SK-N-SH (cell line): ENCODE data around the gene RASL10B. TPM values are rescaled to one million over a fixed set of nuclear protein-coding genes. Genes with fewer than 3 reads are reported as not detected.

Experiments
- CTCF ChIA-PET: fragments of 300-600, 350-600 bp; formaldehyde crosslinking; extraction: SDS; loops from one replicate; lab custom pipeline; 2021; lab: Yijun Ruan, JAX
- POLR2A ChIA-PET: fragments of 350-600 bp; sonication (Branson Sonifier 250); formaldehyde crosslinking; extraction: SDS; loops from one replicate; lab custom pipeline; 2020; ENCODE audit warnings: antibody characterized with exemption, inconsistent platforms; lab: Yijun Ruan, JAX
- DNase-seq: peaks from one replicate; pipeline ENCODE4 v3.0.0; 2012
- H2AFZ ChIP-seq: fragments of 200-600 bp; sonication (generic); 2 replicates; pipeline ENCODE4 v1.8.1; 2016; ENCODE audit warnings: antibody characterized with exemption, mild to moderate bottlenecking, low read depth
- H3F3A ChIP-seq: fragments of 200-600 bp; sonication (generic); replicated peaks from 2 replicates; pipeline ENCODE3; 2016; ENCODE audit warnings: antibody characterized with exemption, mild to moderate bottlenecking; ENCODE audit not compliant: insufficient read depth
- H3K27ac ChIP-seq, 2 experiments: fragments of 200-500 bp in 1 of 2; fragments of 200-600 bp in 1 of 2; sonication (Bioruptor generic) in 1 of 2; sonication (generic), shearing (Covaris generic) in 1 of 2; 2 replicates each; pipeline versions ENCODE4 v1.5.1 to v1.6.1; 2014 to 2016; ENCODE audit warnings: low read depth in 2 of 2, inconsistent platforms in 1 of 2, low read length in 1 of 2, mild to moderate bottlenecking in 1 of 2, mixed read lengths in 1 of 2
- H3K27me3 ChIP-seq: fragments of 200-600 bp; sonication (generic), shearing (Covaris generic); 2 replicates; pipeline ENCODE4 v1.6.1; 2016; ENCODE audit warnings: mixed run types; ENCODE audit not compliant: insufficient read depth
- H3K36me3 ChIP-seq, 2 experiments: fragments of 200-500 bp in 1 of 2; fragments of 200-600 bp in 1 of 2; sonication (Bioruptor generic) in 1 of 2; sonication (generic) in 1 of 2; replicated peaks in 1 of 2; 2 replicates each; pipeline versions ENCODE3 to v1.5.1; 2014 to 2016; ENCODE audit warnings: low read length in 1 of 2, mild to moderate bottlenecking in 1 of 2; ENCODE audit not compliant: insufficient read depth in 2 of 2, control insufficient read depth in 1 of 2
- H3K4me1 ChIP-seq, 2 experiments: fragments of 200-500 bp in 1 of 2; fragments of 200-600 bp in 1 of 2; sonication (Bioruptor generic) in 1 of 2; sonication (generic), shearing (Covaris generic) in 1 of 2; 2 replicates each; pipeline versions ENCODE4 v1.5.1 to v1.6.1; 2014 to 2016; ENCODE audit warnings: low read depth in 1 of 2, low read length in 1 of 2, mixed run types in 1 of 2; ENCODE audit not compliant: insufficient read depth in 2 of 2, control insufficient read depth in 1 of 2
- H3K4me2 ChIP-seq: fragments of 200-600 bp; sonication (generic), shearing (Covaris generic); 2 replicates; pipeline ENCODE4 v1.6.1; 2017; ENCODE audit warnings: mixed run types
- H3K4me3 ChIP-seq, 2 experiments: fragments of 200-500 bp in 1 of 2; fragments of 200-600 bp in 1 of 2; sonication (Bioruptor generic) in 1 of 2; sonication (generic), shearing (Covaris generic) in 1 of 2; 2 replicates each; pipeline versions ENCODE4 v1.5.1 to v1.8.1; 2014 to 2016; ENCODE audit warnings: low read depth in 2 of 2, inconsistent platforms in 1 of 2, low read length in 1 of 2, mild to moderate bottlenecking in 1 of 2, mixed read lengths in 1 of 2, moderate library complexity in 1 of 2
- H3K79me2 ChIP-seq: fragments of 200-600 bp; sonication (generic); 2 replicates; pipeline ENCODE4 v1.8.1; 2017; ENCODE audit warnings: mild to moderate bottlenecking; ENCODE audit not compliant: insufficient read depth
- H3K9ac ChIP-seq: fragments of 200-600 bp; sonication (generic); 2 replicates; pipeline ENCODE4 v1.6.1; 2017; ENCODE audit warnings: mixed run types
- H3K9me2 ChIP-seq: fragments of 200-600 bp; sonication (generic); 2 replicates; pipeline ENCODE4 v1.6.1; 2017; ENCODE audit warnings: mixed run types
- H3K9me3 ChIP-seq: fragments of 200-600 bp; sonication (generic); 2 replicates; pipeline ENCODE4 v1.6.1; 2017; ENCODE audit warnings: mixed run types, mild to moderate bottlenecking, moderate library complexity
- H4K20me1 ChIP-seq: fragments of 200-600 bp; sonication (generic); 2 replicates; pipeline ENCODE4 v1.6.1; 2017; ENCODE audit warnings: mild to moderate bottlenecking, mixed run types; ENCODE audit not compliant: insufficient read depth
- CHD2 ChIP-seq: fragments of 150-350 bp; IDR thresholded peaks from 2 replicates; pipeline ENCODE4 v1.6.1; 2018; ENCODE audit warnings: low read length; ENCODE audit not compliant: partially characterized antibody
- NFIC ChIP-seq: IDR thresholded peaks from 2 replicates; pipeline ENCODE4 v1.4.0; 2012; ENCODE audit warnings: borderline replicate concordance
- RCOR1 ChIP-seq: fragments of 150-350 bp; IDR thresholded peaks from 2 replicates; pipeline ENCODE4 v1.6.1; 2017; ENCODE audit warnings: antibody characterized with exemption, low read length
- SMC3 ChIP-seq: IDR thresholded peaks from 2 replicates; pipeline ENCODE4 v1.6.1; 2012; ENCODE audit warnings: low read depth, low read length, improper control_type of control experiment
- TAF1 ChIP-seq: IDR thresholded peaks from 2 replicates; pipeline ENCODE4 v1.6.1; 2012; ENCODE audit warnings: low read depth, mild to moderate bottlenecking, low read length, moderate library complexity, borderline replicate concordance
- TEAD4 ChIP-seq: IDR thresholded peaks from 2 replicates; pipeline ENCODE4 v1.4.0; 2012; ENCODE audit warnings: mild to moderate bottlenecking, borderline replicate concordance; ENCODE audit not compliant: insufficient read depth
- WGBS: methylation state at CpG from one replicate; pipeline ENCODE4 v1.1.6; 2017; ENCODE audit warnings: low lambda C conversion rate; 5-methylcytosine and 5-hydroxymethylcytosine counted together
- polyA plus RNA-seq, 3 experiments: library from polyadenylated mRNA; depleted of rRNA; stranded (reverse); fragments of >200 nt; gene quantifications; 2 replicates each; pipeline ENCODE4 v1.2.3, GENCODE V29; 2012
- TF ChIP-seq, protein P1 (sequence below): IDR thresholded peaks from 2 replicates; pipeline ENCODE4; 2012
- TF ChIP-seq, protein P2 (sequence below): IDR thresholded peaks from 2 replicates; pipeline ENCODE4 v1.6.1; 2012; ENCODE audit warnings: mild to moderate bottlenecking, low read depth, low read length, moderate library complexity
- TF ChIP-seq, protein P3 (sequence below): IDR thresholded peaks from 2 replicates; pipeline ENCODE4 v1.4.0; 2012; ENCODE audit warnings: low read depth, borderline replicate concordance

Gene RASL10B
- polyA plus RNA-seq, 1 of the 3 experiments (the other 2 are of a cell fraction), result 4.2 TPM

DNA sequence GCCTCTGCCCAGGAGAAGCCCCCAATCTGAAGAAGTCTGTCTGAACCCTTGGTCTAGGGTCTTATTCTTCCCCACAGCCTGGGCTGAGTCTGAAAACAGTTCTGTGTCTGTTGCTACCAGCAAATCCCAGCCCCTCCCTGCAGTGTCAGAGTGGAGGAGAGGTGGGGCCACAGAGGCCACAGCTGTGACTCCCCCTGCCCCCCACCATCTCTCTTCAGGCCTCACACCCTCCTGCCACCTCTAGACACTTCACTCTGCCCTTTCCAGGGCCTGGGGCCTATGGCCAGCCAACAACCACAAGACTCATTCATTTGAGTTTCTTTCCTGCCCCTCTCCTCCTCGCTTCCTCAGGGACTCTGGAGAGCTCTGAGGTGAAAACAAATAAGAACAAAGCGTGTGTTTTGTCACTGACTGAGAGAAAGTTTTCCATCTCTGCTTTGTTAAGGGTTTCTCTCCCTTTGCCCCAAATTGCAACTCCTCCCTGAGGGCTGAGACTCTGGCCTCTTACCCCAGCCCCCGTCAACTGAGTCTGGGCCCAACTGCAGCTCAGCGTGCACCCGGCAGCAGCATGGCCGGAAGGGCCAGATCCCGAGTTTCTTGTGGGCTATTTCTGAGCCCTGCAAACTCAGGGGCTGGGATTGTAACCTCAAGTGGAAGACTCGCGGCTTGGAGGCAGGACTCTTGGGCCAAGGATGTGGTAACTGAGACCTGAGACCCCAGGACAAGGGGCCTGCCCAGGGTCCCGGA lies 42.4 kb downstream of the RASL10B start:
- Histone ChIP-seq H3K4me3 (no peak overlapping the region), H3K4me2 (no peak overlapping the region), H4K20me1 (no peaks in the 10 kb centered on the region), H3K9me3 (no peaks in the 10 kb centered on the region), H3F3A (no peaks in the 10 kb centered on the region), H3K9ac (no peak overlapping the region), H3K79me2 (no peaks in the 10 kb centered on the region), H3K4me1 (peaks cover 0 to 26% of the 10 kb centered on the region in 2 experiments; a peak in 1 of 4 replicates), H3K27me3 (no peaks in the 10 kb centered on the region), H3K27ac (peak overlapping the region in 1 of 2 experiments; percentile 80; a peak in 2 of 4 replicates), H3K36me3 (no peaks in the 10 kb centered on the region), H3K9me2 (no peaks in the 10 kb centered on the region), H2AFZ (no peak overlapping the region)
- 71% methylated on average over 5 of the region's 10 CpGs for WGBS
- CTCF ChIA-PET, result interaction anchor here (0.9 to 31.2 kb wide), 8 partner anchors 8 to 34 kb away, joined by 3 to 809 read pairs (median 6); partner anchors contain the start of gene TAF15
- TF ChIP-seq TEAD4, result no peak
- no peak for DNase-seq
- POLR2A ChIA-PET, result interaction anchor here (1.0 kb wide), 1 partner anchor 26 kb away, joined by 3 read pairs; no protein-coding TSS in a partner anchor

DNA sequence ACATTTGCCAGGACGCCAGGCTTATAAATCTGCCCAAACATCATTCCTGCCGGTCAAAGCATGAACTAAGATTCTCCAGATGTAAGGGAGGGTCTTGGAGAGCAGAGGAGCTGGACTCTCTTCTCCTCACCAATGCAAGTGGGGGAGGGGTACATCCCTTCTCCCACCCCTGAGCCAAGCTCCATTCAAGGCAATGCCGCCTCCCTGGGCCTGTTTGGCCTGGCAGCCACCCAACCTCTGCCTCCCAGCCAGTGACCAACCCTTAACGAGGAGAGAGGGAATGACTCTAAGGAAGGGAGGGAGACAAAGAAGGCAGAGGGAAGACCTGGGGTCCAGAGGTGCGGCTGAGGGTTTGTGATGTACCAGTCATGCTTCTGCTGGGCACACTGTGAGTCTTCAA lies 43.1 kb downstream of the RASL10B start:
- peak overlapping the region in 1 of 2 experiments; percentile 80; a peak in 2 of 4 replicates for H3K27ac ChIP-seq
- no peak for TF ChIP-seq SMC3
- TF ChIP-seq NFIC, result 0 out of 2 replicates have a peak, but pooled peaks have one; percentile 7
- TF ChIP-seq, protein P1, sequence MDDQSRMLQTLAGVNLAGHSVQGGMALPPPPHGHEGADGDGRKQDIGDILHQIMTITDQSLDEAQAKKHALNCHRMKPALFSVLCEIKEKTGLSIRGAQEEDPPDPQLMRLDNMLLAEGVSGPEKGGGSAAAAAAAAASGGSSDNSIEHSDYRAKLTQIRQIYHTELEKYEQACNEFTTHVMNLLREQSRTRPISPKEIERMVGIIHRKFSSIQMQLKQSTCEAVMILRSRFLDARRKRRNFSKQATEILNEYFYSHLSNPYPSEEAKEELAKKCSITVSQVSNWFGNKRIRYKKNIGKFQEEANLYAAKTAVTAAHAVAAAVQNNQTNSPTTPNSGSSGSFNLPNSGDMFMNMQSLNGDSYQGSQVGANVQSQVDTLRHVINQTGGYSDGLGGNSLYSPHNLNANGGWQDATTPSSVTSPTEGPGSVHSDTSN, result no peak
- peak; percentile 22 for TF ChIP-seq CHD2
- no peaks in the 10 kb centered on the region for H3K79me2 ChIP-seq
- ChIA-PET POLR2A (interaction anchor here (0.6 to 1.0 kb wide), 2 partner anchors 15 to 25 kb away, joined by 3 read pairs; no protein-coding TSS in a partner anchor), CTCF (interaction anchor here (0.9 to 31.2 kb wide), 7 partner anchors 8 to 34 kb away, joined by 3 to 809 read pairs (median 6); partner anchors contain the start of gene TAF15)
- peaks cover 0 to 26% of the 10 kb centered on the region in 2 experiments; a peak in 1 of 4 replicates for H3K4me1 ChIP-seq
- DNase-seq, result peak; percentile 85
- H2AFZ ChIP-seq, result no peak overlapping the region; the same call in 1 of the 2 replicates
- no peak overlapping the region for H3K4me3 ChIP-seq
- no peaks in the 10 kb centered on the region for H3F3A ChIP-seq
- H3K9ac ChIP-seq, result no peak overlapping the region
- H3K27me3 ChIP-seq, result no peaks in the 10 kb centered on the region
- H3K36me3 ChIP-seq, result no peaks in the 10 kb centered on the region
- no peaks in the 10 kb centered on the region for H3K9me3 ChIP-seq
- no peaks in the 10 kb centered on the region for H4K20me1 ChIP-seq
- no peak overlapping the region for H3K4me2 ChIP-seq
- 56% methylated on average over 4 of the region's 5 CpGs for WGBS
- H3K9me2 ChIP-seq, result no peaks in the 10 kb centered on the region

DNA sequence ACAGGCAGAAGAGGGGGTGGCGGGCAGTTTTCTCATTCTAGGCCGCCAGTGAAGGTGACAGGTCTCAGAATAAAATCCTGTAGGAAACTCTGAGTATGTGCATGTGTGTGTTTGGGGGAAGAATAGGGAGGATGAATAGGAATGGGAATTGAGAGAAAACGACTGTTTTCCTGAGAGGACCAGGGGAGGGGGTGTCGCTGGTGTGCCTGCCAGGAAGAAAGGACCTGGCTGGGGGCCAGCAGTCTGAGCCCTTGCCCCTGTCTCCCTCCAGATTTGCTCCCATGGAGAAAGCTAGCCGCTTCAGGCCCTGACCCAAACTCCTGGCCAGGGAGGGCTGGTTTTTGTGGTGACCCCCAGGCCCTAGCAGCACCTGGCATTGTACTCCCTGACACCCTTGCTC lies 43.6 kb downstream of the RASL10B start:
- Histone ChIP-seq H3K9me3 (no peaks in the 10 kb centered on the region), H3F3A (no peaks in the 10 kb centered on the region), H3K9me2 (no peaks in the 10 kb centered on the region), H2AFZ (no peak overlapping the region; the same call in 1 of the 2 replicates), H4K20me1 (no peaks in the 10 kb centered on the region), H3K79me2 (no peaks in the 10 kb centered on the region), H3K4me1 (peaks cover 0 to 26% of the 10 kb centered on the region in 2 experiments; a peak in 1 of 4 replicates), H3K9ac (no peak overlapping the region), H3K4me2 (no peak overlapping the region), H3K4me3 (no peak overlapping the region), H3K36me3 (no peaks in the 10 kb centered on the region), H3K27ac (peak overlapping the region in 1 of 2 experiments; percentile 80; a peak in 2 of 4 replicates), H3K27me3 (no peaks in the 10 kb centered on the region)
- ChIA-PET CTCF (interaction anchor here (0.9 to 31.2 kb wide), 6 partner anchors 10 to 33 kb away, joined by 3 to 809 read pairs (median 8); partner anchors contain the start of gene TAF15), POLR2A (interaction anchor here (0.6 to 1.7 kb wide), 5 partner anchors 11 to 34 kb away, joined by 3 to 7 read pairs (median 4); partner anchors contain the start of gene TAF15)
- peak; percentile 69 for DNase-seq
- WGBS, result 69% methylated on average over 5 of the region's 5 CpGs
- TF ChIP-seq RCOR1 (no peak), TAF1 (no peak)
- TF ChIP-seq, protein P2, sequence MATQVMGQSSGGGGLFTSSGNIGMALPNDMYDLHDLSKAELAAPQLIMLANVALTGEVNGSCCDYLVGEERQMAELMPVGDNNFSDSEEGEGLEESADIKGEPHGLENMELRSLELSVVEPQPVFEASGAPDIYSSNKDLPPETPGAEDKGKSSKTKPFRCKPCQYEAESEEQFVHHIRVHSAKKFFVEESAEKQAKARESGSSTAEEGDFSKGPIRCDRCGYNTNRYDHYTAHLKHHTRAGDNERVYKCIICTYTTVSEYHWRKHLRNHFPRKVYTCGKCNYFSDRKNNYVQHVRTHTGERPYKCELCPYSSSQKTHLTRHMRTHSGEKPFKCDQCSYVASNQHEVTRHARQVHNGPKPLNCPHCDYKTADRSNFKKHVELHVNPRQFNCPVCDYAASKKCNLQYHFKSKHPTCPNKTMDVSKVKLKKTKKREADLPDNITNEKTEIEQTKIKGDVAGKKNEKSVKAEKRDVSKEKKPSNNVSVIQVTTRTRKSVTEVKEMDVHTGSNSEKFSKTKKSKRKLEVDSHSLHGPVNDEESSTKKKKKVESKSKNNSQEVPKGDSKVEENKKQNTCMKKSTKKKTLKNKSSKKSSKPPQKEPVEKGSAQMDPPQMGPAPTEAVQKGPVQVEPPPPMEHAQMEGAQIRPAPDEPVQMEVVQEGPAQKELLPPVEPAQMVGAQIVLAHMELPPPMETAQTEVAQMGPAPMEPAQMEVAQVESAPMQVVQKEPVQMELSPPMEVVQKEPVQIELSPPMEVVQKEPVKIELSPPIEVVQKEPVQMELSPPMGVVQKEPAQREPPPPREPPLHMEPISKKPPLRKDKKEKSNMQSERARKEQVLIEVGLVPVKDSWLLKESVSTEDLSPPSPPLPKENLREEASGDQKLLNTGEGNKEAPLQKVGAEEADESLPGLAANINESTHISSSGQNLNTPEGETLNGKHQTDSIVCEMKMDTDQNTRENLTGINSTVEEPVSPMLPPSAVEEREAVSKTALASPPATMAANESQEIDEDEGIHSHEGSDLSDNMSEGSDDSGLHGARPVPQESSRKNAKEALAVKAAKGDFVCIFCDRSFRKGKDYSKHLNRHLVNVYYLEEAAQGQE, result no peak
- TF ChIP-seq, protein P3, sequence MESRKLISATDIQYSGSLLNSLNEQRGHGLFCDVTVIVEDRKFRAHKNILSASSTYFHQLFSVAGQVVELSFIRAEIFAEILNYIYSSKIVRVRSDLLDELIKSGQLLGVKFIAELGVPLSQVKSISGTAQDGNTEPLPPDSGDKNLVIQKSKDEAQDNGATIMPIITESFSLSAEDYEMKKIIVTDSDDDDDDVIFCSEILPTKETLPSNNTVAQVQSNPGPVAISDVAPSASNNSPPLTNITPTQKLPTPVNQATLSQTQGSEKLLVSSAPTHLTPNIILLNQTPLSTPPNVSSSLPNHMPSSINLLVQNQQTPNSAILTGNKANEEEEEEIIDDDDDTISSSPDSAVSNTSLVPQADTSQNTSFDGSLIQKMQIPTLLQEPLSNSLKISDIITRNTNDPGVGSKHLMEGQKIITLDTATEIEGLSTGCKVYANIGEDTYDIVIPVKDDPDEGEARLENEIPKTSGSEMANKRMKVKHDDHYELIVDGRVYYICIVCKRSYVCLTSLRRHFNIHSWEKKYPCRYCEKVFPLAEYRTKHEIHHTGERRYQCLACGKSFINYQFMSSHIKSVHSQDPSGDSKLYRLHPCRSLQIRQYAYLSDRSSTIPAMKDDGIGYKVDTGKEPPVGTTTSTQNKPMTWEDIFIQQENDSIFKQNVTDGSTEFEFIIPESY, result no peak
